Activated gamma-delta T cell treated with Interleukin-2 at 50 U/mL for 16 hours (primary cell): ENCODE data around the gene C12orf56.
"Not testable (repeated sequence)": the region's sequence is repeated elsewhere in the genome, so short reads cannot be mapped to it uniquely, and the experiment has no call there.

Experiments used
- DNase-seq: peaks from one replicate; pipeline ENCODE4 v3.0.0-alpha.2; 2020

The C12orf56 gene

GRCh38 chr12:64225626-64226025 is 164.9 kb downstream of the C12orf56 start:
- DNase-seq, result no peak

DNA sequence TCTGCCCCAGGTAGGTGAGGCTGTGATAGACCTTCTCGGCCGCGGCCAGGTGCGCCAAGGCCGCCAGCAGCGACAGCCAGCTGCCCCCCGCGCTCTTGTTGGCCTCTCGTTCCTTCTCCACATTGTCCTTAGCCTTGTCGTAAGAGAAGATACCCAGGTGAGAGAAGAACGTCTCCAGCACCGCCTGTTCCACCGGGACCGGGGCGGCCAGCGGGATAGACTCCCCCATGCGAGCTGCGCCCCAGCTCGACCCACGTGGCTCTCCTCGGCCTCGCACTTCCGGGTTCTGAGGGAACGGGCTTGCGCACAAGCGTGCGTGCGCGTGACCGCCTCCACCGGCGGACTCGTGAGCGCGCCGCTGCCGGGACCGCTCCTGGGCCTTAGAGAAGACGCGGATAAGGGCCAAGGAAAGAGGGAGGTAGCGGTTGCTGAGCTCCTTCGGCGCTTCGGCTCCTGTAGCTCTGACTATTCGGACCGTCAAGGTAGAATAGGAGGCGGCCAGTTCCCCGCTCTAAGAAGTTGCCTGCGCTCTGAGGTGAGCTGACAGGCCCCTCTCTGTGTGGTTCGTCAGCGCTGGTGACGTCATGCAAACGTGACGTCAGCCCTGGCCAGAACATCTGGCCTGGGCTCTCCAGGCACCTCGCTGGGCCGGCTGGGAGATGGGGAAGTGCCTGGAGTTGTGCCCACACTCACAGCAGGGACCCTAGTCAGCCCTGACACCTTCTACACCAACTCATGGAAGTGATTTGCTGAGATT is 168.4 kb downstream of the C12orf56 start, which contains the start of gene KICS2:
Gene KICS2 (minus strand): TSS at position 288 of the 757 bp plus-strand sequence. CDS start 59 bp downstream, at position 229.
- DNase-seq, result peak; percentile 86

GRCh38 chr12:64221651-64222008 is 168.9 kb downstream of the C12orf56 start:
- DNase-seq, result no peak

DNA sequence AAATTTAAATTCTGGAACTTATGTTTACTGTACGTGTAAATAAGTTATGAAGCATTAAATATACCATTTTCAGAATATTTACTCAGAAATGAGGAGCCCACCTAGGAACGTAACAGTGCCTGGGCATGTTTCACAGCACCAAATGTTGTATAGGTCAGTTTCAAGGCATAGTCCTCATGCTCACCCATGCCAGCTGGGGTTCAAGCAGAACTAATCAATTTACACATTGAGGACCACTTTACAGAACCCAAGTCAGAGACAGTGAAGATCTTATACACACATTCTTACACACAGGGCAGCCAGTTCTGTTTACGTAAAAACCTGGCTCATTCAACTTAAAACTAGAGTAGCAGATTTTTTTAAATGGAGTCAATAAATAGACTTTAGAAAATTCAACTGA is 170.5 kb downstream of the C12orf56 start:
- DNase-seq, result no peak

DNA sequence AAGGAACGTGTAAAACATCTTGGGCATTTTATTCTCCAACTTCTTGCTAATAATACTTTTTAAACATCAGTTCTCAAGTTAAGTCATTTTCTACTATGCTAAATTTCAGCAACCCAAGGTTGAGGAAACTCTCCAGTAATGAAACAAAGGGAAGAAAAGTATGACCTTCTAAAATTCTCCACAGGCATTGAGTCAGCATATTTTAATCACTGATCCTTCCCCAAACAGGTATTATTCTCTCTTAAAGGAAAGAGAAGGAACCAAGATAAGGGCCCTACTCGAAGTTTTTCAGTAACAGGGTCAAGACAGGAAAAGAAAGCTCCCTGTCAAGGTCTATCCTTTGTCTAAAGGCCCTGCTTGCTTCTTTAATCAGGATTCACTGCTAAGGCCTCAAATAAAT is 171.4 kb downstream of the C12orf56 start:
- no peak for DNase-seq

DNA sequence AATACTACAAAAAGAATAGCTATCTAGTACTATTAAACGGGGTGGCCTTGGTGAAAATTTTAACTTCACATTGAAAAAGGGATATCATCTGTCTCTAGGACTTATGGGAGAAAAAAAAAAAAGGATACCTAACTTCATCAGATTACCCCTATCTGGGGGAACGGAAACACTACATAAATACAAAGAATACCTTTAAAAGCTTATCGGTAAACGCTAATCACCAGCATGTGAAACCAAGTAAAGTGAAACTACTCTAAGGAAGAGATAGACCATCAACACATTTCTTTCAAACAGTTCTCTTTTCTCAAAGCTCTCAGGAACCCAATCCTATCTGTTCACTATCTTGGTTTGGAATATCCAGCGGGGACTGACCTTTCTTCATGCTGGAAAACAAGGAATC is 172.0 kb downstream of the C12orf56 start:
- no peak for DNase-seq

DNA sequence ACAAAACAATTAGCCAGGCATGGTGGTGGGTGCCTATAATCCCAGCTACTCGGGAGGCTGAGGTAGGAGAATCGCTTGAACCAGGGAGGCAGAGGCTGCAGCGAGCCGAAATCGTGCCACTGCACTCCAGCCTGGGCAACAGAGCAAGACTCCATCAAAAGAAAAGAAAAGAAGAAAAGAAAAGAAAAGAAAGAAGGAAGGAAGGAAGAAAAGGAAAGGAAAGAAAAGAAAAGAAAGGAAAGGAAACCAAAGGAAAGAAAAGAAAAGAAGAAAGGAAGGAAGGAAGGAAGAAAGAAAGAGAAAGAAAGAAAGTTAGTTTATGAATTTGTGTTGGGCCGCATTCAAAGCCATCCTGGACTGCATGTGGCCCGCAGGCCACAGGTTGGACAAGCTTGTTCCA is 172.9 kb downstream of the C12orf56 start:
- not testable (repeated sequence) for DNase-seq

DNA sequence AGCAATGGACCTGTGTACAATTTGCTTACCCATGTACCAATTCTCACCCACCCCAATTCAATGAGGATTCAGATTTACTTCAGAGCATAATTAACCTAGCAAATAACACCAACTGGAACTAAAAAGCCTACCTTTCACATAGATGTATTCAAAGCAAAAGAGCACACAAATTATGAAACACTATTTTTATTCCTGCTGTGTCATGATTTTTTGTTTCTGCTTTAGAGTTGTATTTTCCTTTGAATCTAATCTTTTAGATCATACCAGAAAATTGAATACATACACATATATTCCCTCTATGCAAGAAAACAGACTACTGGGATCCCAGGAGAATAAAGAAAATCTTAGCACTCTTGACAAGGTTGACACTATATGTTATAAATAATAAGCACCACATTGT is 174.3 kb downstream of the C12orf56 start:
- DNase-seq, result no peak
